Testis (tissue), 2 donors: ENCODE results near the gene LSS.

Experiments
- POLR2A ChIP-seq: fragments of 450-650 bp; IDR thresholded peaks from one replicate; pipeline ENCODE4 v1.6.1; 2017; ENCODE audit warnings: antibody characterized with exemption, mild to moderate bottlenecking, moderate library complexity
- TF ChIP-seq, protein P1 (sequence below), 3 experiments: fragments of 450-650 bp in 2 of 3; fragments of 200-600 bp in 1 of 3; sonication (generic) in 1 of 3; IDR thresholded peaks; one replicate each; pipeline ENCODE4 v1.5.1; 2016 to 2019; ENCODE audit warnings: antibody characterized with exemption in 3 of 3, mild to moderate bottlenecking in 2 of 3, moderate library complexity in 1 of 3

DNA sequence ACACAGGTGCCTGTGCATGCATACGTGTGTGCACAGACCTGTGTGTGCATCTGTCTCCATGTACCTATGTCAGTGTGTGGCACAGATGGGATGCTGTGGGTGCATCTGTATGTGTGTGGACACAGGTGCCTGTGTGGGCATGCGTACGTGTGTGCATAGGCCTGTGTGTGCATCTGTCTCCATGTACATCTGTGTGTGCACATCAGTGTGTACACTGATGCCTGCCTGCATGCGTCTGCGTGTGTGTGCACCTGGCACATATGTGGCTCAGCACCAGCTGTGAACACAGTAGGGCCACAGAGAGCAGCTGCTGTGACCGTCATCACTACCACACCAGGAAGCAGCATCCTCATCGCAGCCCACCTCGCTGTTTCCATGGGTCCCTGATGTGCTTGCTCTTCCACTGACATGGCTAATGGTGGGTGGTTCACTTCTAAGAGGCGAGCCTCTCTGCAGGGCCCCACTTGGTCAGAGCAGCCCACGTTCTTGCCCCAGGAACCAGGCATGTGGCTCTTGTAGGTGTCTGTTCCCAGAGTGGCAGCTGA lies 34.7 kb downstream of the LSS start:
- TF ChIP-seq, protein P1, sequence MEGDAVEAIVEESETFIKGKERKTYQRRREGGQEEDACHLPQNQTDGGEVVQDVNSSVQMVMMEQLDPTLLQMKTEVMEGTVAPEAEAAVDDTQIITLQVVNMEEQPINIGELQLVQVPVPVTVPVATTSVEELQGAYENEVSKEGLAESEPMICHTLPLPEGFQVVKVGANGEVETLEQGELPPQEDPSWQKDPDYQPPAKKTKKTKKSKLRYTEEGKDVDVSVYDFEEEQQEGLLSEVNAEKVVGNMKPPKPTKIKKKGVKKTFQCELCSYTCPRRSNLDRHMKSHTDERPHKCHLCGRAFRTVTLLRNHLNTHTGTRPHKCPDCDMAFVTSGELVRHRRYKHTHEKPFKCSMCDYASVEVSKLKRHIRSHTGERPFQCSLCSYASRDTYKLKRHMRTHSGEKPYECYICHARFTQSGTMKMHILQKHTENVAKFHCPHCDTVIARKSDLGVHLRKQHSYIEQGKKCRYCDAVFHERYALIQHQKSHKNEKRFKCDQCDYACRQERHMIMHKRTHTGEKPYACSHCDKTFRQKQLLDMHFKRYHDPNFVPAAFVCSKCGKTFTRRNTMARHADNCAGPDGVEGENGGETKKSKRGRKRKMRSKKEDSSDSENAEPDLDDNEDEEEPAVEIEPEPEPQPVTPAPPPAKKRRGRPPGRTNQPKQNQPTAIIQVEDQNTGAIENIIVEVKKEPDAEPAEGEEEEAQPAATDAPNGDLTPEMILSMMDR (IDR thresholded peaks at IDR 0.05), result no peak
- no peak for TF ChIP-seq POLR2A
